ENCODE data around the gene SLC35A5.

Gene SLC35A5

DNA sequence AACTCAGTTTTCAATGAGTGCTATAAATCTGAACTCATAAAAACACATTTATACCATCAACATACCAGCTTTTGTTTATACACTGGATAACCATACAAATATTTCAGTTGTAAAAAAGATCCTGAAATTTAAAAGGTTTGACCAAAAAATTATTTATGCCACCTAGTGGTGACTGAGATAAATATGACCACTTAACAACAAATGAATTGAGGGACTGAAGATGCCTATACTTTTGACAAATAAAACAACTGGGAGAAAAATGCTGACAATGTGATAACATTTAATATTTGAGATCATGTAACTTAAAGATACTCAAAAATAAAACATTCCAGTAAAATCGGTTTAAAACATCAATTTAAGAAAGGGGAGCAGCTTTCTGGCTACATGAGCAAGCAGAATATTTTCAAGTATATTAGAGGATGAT lies 30.5 kb upstream of the SLC35A5 start:
- TF ChIP-seq, protein P1, sequence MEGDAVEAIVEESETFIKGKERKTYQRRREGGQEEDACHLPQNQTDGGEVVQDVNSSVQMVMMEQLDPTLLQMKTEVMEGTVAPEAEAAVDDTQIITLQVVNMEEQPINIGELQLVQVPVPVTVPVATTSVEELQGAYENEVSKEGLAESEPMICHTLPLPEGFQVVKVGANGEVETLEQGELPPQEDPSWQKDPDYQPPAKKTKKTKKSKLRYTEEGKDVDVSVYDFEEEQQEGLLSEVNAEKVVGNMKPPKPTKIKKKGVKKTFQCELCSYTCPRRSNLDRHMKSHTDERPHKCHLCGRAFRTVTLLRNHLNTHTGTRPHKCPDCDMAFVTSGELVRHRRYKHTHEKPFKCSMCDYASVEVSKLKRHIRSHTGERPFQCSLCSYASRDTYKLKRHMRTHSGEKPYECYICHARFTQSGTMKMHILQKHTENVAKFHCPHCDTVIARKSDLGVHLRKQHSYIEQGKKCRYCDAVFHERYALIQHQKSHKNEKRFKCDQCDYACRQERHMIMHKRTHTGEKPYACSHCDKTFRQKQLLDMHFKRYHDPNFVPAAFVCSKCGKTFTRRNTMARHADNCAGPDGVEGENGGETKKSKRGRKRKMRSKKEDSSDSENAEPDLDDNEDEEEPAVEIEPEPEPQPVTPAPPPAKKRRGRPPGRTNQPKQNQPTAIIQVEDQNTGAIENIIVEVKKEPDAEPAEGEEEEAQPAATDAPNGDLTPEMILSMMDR (IDR thresholded peaks at IDR 0.05; ENCODE audit: low read depth, low read length, missing control alignments) = peak; percentile 27
- no peak overlapping the region for H3K4me3 ChIP-seq (ENCODE audit: low read depth, low read length)
- no peak for DNase-seq (ENCODE audit: low read depth)

DNA sequence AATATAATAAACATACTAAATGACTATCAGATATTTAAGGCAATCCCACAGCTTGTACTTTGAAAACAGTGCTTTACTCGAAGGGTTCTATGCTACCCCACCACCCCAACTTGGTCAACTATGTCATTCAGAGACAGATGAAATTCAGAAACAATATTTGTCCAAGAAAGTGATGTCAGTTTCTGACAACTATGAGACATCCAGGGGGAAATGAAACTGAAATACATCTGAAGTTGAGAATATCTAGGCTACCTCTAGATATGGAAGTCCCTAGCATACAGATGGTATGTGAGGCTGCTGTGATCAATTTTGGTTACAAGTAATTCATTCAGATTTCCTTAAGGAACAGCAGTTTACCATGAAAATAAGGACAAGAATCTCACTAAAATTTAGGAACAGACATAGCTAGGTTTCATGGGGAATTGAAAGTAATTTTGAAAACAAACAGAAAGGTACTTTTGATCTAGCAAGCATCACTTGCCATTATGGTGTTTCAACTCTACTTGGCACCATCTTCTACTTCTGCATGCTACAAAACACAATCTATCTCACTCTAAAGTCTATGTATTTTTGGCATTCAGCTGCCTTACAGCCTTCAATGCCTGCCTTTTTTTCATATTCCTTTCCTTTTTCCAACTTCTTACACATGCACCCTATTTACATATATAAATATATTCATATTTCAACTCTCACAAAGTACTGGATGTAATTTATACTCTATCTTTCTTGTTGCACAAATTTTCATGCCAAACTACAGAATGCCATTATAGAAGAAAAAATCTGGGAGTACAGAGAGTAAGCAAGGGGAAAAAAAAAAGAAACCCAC lies 21.8 kb upstream of the SLC35A5 start:
- no peak overlapping the region for H3K4me3 ChIP-seq (ENCODE audit: low read depth, low read length)
- TF ChIP-seq, protein P1 (IDR thresholded peaks at IDR 0.05; ENCODE audit: low read depth, low read length, missing control alignments) = no peak
- DNase-seq (ENCODE audit: low read depth) = no peak

DNA sequence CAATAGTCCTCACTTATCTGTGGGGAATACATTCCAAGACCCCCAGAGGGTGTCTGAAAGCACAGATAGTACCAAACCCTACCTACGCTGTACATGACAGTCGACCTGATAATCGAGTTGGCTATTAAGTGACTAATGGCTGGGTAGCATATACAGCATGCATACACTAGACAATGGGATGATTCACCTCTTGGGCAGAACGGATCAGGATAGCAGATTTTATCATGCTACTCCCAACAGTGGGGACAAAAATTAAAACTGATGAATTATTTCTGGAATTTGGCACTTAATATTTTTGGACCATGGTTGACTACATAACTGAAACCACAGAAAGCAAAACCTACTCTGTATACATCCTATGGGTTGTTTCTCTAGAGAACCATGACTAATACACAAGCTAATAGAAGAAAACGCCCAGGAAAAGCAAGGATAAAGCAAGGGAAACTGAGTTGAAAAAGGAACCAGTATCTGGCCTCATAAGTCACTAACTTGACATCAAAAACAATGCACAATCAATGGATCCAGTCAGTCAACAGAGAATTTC lies 15.6 kb upstream of the SLC35A5 start:
- TF ChIP-seq, protein P1 (IDR thresholded peaks at IDR 0.05; ENCODE audit: low read depth, low read length, missing control alignments) = no peak
- H3K4me3 ChIP-seq (ENCODE audit: low read depth, low read length) = no peak overlapping the region
- no peak for DNase-seq (ENCODE audit: low read depth)

DNA sequence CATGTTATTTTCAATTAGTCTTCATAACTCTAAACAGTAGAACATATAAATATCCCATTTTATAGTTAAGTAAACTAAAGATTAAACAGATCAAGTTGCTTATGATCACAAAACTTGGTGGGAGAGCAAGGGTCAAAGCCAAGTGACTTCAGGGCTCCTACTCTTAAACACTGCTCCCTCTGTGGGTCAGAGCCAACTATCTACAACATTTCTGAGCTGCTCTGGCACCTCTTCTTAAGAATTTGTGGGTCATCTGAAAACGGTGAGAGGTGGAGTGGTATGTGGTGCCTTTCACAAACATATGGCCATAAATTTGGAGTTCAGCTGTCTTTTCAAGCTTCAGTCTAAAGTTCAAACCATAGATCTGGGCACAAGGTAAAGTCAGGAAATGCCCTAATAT lies 11.0 kb upstream of the SLC35A5 start:
- H3K4me3 ChIP-seq (ENCODE audit: low read depth, low read length) = no peak overlapping the region
- TF ChIP-seq, protein P1 (IDR thresholded peaks at IDR 0.05; ENCODE audit: low read depth, low read length, missing control alignments) = no peak
- DNase-seq (ENCODE audit: low read depth) = no peak

DNA sequence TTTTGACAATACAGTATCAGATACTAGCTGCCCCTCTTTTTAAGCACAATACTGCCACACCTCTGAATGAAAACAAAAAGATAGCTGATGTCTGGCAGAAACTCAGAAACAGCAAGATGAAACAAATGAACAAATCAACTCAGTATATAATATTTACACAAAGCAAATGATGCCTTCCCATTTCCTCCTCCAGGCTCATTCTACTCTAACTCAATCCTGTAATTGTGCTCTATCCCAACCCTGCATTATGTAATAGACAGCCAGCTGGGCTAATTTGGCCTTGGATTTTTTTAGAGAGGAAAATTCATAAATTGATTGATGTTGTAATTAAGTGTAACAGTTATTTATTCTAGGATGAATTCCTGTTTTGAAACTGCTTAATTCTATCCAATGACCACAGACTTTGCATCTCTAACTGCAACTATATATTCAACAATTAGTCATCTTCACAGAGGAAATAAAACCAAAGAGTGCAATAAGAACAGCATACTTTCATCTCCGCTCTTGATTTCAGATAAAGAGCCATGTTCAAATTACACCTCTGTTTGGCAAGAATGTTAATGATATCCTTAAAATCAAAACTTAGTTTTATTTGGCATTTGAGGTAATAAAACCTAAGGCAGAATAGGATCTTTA lies 6.2 kb upstream of the SLC35A5 start:
- TF ChIP-seq, protein P1 (IDR thresholded peaks at IDR 0.05; ENCODE audit: low read depth, low read length, missing control alignments) = no peak
- no peak for DNase-seq (ENCODE audit: low read depth)

DNA sequence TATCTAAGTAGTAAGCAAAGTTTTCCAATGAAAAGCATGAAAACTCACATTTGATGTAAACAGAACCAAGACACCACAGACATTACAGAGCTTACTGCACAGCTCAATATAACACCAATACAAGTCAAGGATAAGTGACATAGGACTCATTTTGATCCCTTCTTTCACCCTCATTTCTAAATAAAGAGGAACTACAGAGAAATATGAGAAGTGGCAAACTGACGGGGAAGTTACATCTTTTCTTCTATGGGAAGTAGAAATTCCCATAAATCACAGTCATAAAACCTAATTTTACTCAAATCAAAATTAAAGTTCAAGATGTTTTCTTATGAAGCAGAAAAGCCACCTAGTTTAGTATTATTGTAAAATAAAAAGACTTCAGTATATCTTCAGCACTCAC lies 3.9 kb upstream of the SLC35A5 start:
- DNase-seq (ENCODE audit: low read depth) = no peak
- no peak overlapping the region for H3K4me3 ChIP-seq (ENCODE audit: low read depth, low read length)
- TF ChIP-seq, protein P1 (IDR thresholded peaks at IDR 0.05; ENCODE audit: low read depth, low read length, missing control alignments) = no peak

More for the DNA sequence above, 6.2 kb upstream of the SLC35A5 start:
- H3K4me3 ChIP-seq (ENCODE audit: low read depth, low read length) = no peak overlapping the region

All from GM12864 (cell line).